Measurements from ENCODE around the gene CCDC17.

CCDC17 gene

GRCh38 chr1:45619149-45619921, 4.5 kb downstream of the CCDC17 start:
- no peak overlapping the region for H3K4me3 ChIP-seq (ENCODE audit: low read depth in 1 of 2, low read length in 2 of 2)
- peaks cover 85% of the 10 kb centered on the region for H3K36me3 ChIP-seq (ENCODE audit: insufficient read depth, low read length)
- peaks cover 43% of the 10 kb centered on the region for H4K20me1 ChIP-seq (ENCODE audit: insufficient read depth, low read length)

GRCh38 chr1:45617618-45618017, 6.2 kb downstream of the CCDC17 start:
- Histone ChIP-seq H3K36me3 (ENCODE audit: insufficient read depth, low read length) (peaks cover 93% of the 10 kb centered on the region), H3K4me2 (ENCODE audit: insufficient read depth, low read length) (no peak overlapping the region), H3K27me3 (ENCODE audit: insufficient read depth, low read length, poor library complexity) (no peaks in the 10 kb centered on the region), H3K9ac (ENCODE audit: low read depth, low read length) (no peak overlapping the region), H3K4me1 (ENCODE audit: insufficient read depth, low read length) (no peaks in the 10 kb centered on the region), H3K27ac (ENCODE audit: low read length) (no peak overlapping the region), H3K79me2 (ENCODE audit: insufficient read depth, low read length) (peaks cover 8% of the 10 kb centered on the region), H2AFZ (ENCODE audit: low read depth, low read length) (no peak overlapping the region), H3K9me3 (ENCODE audit: insufficient read depth, low read length, severe bottlenecking) (no peaks in the 10 kb centered on the region), H3K4me3 (ENCODE audit: low read depth in 1 of 2, low read length in 2 of 2) (no peak overlapping the region), H4K20me1 (ENCODE audit: insufficient read depth, low read length) (peaks cover 51% of the 10 kb centered on the region)
- TF ChIP-seq CTCF (IDR thresholded peaks at IDR 0.05; ENCODE audit: borderline replicate concordance, extremely low read depth, low read length, poor library complexity, severe bottlenecking): no peak
- TF ChIP-seq EZH2 (IDR thresholded peaks at IDR 0.05; ENCODE audit: borderline replicate concordance, low read depth, low read length, severe bottlenecking): no peak
- ATAC-seq (ENCODE audit: insufficient read depth, low read depth) (no peak), DNase-seq (no peak)

More at GRCh38 chr1:45619149-45619921, 4.5 kb downstream of the CCDC17 start:
- ATAC-seq (ENCODE audit: insufficient read depth, low read depth) (peak; percentile 16; the same call in 1 of the 3 replicates), DNase-seq (no peak)
- Histone ChIP-seq H3K79me2 (ENCODE audit: insufficient read depth, low read length) (no peaks in the 10 kb centered on the region), H3K27ac (ENCODE audit: low read length) (0 out of 2 replicates have a peak overlapping the region, but pooled peaks have one; percentile 24), H3K27me3 (ENCODE audit: insufficient read depth, low read length, poor library complexity) (no peaks in the 10 kb centered on the region), H3K4me2 (ENCODE audit: insufficient read depth, low read length) (no peak overlapping the region), H3K9me3 (ENCODE audit: insufficient read depth, low read length, severe bottlenecking) (no peaks in the 10 kb centered on the region), H3K9ac (ENCODE audit: low read depth, low read length) (no peak overlapping the region), H2AFZ (ENCODE audit: low read depth, low read length) (no peak overlapping the region), H3K4me1 (ENCODE audit: insufficient read depth, low read length) (no peaks in the 10 kb centered on the region)
- TF ChIP-seq EZH2 (IDR thresholded peaks at IDR 0.05; ENCODE audit: borderline replicate concordance, low read depth, low read length, severe bottlenecking) (no peak), CTCF (IDR thresholded peaks at IDR 0.05; ENCODE audit: borderline replicate concordance, extremely low read depth, low read length, poor library complexity, severe bottlenecking) (no peak)

GRCh38 chr1:45615885-45616284, 8.0 kb downstream of the CCDC17 start:
- Histone ChIP-seq H3K27ac (ENCODE audit: low read length) (no peak overlapping the region), H3K36me3 (ENCODE audit: insufficient read depth, low read length) (peaks cover 97% of the 10 kb centered on the region), H3K4me1 (ENCODE audit: insufficient read depth, low read length) (no peaks in the 10 kb centered on the region), H3K4me3 (ENCODE audit: low read depth in 1 of 2, low read length in 2 of 2) (no peak overlapping the region), H3K9me3 (ENCODE audit: insufficient read depth, low read length, severe bottlenecking) (no peaks in the 10 kb centered on the region), H3K9ac (ENCODE audit: low read depth, low read length) (no peak overlapping the region), H2AFZ (ENCODE audit: low read depth, low read length) (no peak overlapping the region), H3K4me2 (ENCODE audit: insufficient read depth, low read length) (no peak overlapping the region), H3K79me2 (ENCODE audit: insufficient read depth, low read length) (peaks cover 16% of the 10 kb centered on the region), H3K27me3 (ENCODE audit: insufficient read depth, low read length, poor library complexity) (no peaks in the 10 kb centered on the region), H4K20me1 (ENCODE audit: insufficient read depth, low read length) (peaks cover 51% of the 10 kb centered on the region)
- DNase-seq (no peak), ATAC-seq (ENCODE audit: insufficient read depth, low read depth) (no peak)
- TF ChIP-seq CTCF (IDR thresholded peaks at IDR 0.05; ENCODE audit: borderline replicate concordance, extremely low read depth, low read length, poor library complexity, severe bottlenecking): no peak
- no peak for TF ChIP-seq EZH2 (IDR thresholded peaks at IDR 0.05; ENCODE audit: borderline replicate concordance, low read depth, low read length, severe bottlenecking)

Data from DND-41 (cell line).